Esophagus squamous epithelium (tissue), 5 donors: ENCODE results near the gene XPO1. TPM values are rescaled to one million over a fixed set of nuclear protein-coding genes. Genes with fewer than 3 reads are reported as not detected.

Experiments
- DNase-seq: peaks from one replicate; lab custom pipeline; 2025; lab: John Stamatoyannopoulos, UW
- H3K27ac ChIP-seq, 4 donors: fragments of 200-600 bp; sonication (generic); one replicate each; pipeline ENCODE4 v1.5.1; 2016 to 2019; ENCODE audit warnings: mild to moderate bottlenecking in 1 of 4
- H3K27me3 ChIP-seq, 4 donors: fragments of 200-600 bp; sonication (generic); 1 replicate in 3 of 4; 2 replicates in 1 of 4; pipeline versions ENCODE4 v1.5.1 to v1.6.0; 2017 to 2021; ENCODE audit warnings: antibody characterized with exemption in 1 of 4
- H3K36me3 ChIP-seq, 3 donors: fragments of 200-600 bp; sonication (generic); one replicate each; pipeline ENCODE4 v1.5.1; 2016 to 2019
- H3K4me1 ChIP-seq, 3 donors: fragments of 200-600 bp; sonication (generic); one replicate each; pipeline ENCODE4 v1.5.1; 2017 to 2019
- H3K4me3 ChIP-seq, 4 donors: fragments of 200-600 bp; sonication (generic); 1 replicate in 3 of 4; 2 replicates in 1 of 4; pipeline ENCODE4 v1.5.1; 2016 to 2019; ENCODE audit warnings: mild to moderate bottlenecking in 2 of 4, moderate library complexity in 1 of 4
- H3K9me3 ChIP-seq, 3 donors: fragments of 200-600 bp; sonication (generic); one replicate each; pipeline ENCODE4 v1.5.1; 2016 to 2019
- POLR2A ChIP-seq, 4 donors: fragments of 450-650 bp; IDR thresholded peaks; one replicate each; pipeline ENCODE4 v1.6.1; 2017; ENCODE audit warnings: antibody characterized with exemption in 4 of 4, mild to moderate bottlenecking in 4 of 4, moderate library complexity in 3 of 4
- WGBS, 2 donors: methylation state at CpG; one replicate each; pipeline ENCODE4 v1.1.5; 2018; 5-methylcytosine and 5-hydroxymethylcytosine counted together
- intact Hi-C: fragments of 100-400 bp; cut with DNase I; formaldehyde crosslinking; loops from one replicate; pipeline ENCODE4 v1.15.0; 2022
- total RNA-seq, 4 donors: library from RNA; depleted of rRNA; stranded (reverse); fragments of >200 nt; gene quantifications; one replicate each; pipeline ENCODE4 v1.1.0, GENCODE V29; 2016
- TF ChIP-seq, protein P1 (sequence below), 6 experiments: fragments of 450-650 bp in 4 of 6; fragments of 200-600 bp in 2 of 6; sonication (generic) in 2 of 6; IDR thresholded peaks; one replicate each; pipeline ENCODE4 v1.5.1; 2016 to 2019; ENCODE audit warnings: antibody characterized with exemption in 6 of 6, mild to moderate bottlenecking in 4 of 6, moderate library complexity in 4 of 6
- donor health status: DM: yes; HTN: yes; CAD: no.

XPO1 gene
- total RNA-seq, 4 donors from 2014 or later, result 46.5 to 138 (median 104) TPM

GRCh38 chr2:61536572-61537276 is 1.4 kb downstream of the XPO1 start:
- H3K9me3 ChIP-seq, result no peaks in the 10 kb centered on the region
- peak overlapping the region; percentile 67 to 91 (median 87) for H3K4me3 ChIP-seq
- no peaks in the 10 kb centered on the region for H3K27me3 ChIP-seq
- H3K36me3 ChIP-seq, result peaks cover 0 to 13% (median 0%) of the 10 kb centered on the region in 3 donors
- H3K4me1 ChIP-seq, result peaks cover 7 to 54% (median 26%) of the 10 kb centered on the region in 3 donors
- peak in 2 of 4 donors; percentile 65 to 76 for TF ChIP-seq POLR2A (IDR thresholded peaks at IDR 0.05)
- TF ChIP-seq, protein P1, sequence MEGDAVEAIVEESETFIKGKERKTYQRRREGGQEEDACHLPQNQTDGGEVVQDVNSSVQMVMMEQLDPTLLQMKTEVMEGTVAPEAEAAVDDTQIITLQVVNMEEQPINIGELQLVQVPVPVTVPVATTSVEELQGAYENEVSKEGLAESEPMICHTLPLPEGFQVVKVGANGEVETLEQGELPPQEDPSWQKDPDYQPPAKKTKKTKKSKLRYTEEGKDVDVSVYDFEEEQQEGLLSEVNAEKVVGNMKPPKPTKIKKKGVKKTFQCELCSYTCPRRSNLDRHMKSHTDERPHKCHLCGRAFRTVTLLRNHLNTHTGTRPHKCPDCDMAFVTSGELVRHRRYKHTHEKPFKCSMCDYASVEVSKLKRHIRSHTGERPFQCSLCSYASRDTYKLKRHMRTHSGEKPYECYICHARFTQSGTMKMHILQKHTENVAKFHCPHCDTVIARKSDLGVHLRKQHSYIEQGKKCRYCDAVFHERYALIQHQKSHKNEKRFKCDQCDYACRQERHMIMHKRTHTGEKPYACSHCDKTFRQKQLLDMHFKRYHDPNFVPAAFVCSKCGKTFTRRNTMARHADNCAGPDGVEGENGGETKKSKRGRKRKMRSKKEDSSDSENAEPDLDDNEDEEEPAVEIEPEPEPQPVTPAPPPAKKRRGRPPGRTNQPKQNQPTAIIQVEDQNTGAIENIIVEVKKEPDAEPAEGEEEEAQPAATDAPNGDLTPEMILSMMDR (IDR thresholded peaks at IDR 0.05), result no peak
- peak overlapping the region; percentile 92 to 100 (median 97) for H3K27ac ChIP-seq
- intact Hi-C loops, result loop anchor here (5.0 kb wide), 2 partner anchors 64 to 226 kb away; partner anchors contain the start of gene USP34
- DNase-seq, result peak; percentile 62
- 0% methylated on average over 18 to 19 of the region's 26 CpGs for WGBS, 2 donors

DNA sequence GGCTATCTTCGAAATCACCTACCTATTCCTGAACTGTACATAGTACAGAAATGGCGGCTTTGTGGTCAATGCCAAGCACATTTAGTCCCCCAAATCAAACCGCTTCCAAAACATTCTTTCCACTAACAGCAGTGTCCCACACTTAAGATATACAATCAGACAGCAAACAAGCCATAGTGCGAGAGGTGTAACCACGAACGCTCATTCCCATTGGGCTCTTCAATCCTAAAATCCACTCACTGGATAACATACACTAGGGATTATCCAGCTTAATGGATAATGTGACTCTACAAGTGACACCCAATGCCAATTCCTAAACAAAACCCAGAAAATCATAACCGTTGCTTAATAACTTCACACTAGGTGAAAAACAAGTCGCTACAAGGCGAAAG is 2.0 kb downstream of the XPO1 start:
- H3K27me3 ChIP-seq, result no peaks in the 10 kb centered on the region
- intact Hi-C loops, result loop anchor here (5.0 kb wide), 2 partner anchors 64 to 226 kb away; partner anchors contain the start of gene USP34
- peak overlapping the region; percentile 67 to 91 (median 87) for H3K4me3 ChIP-seq
- TF ChIP-seq, protein P1 (IDR thresholded peaks at IDR 0.05), result no peak
- TF ChIP-seq POLR2A (IDR thresholded peaks at IDR 0.05), result no peak
- H3K4me1 ChIP-seq, result peaks cover 7 to 59% (median 26%) of the 10 kb centered on the region in 3 donors
- DNase-seq, result no peak
- peaks cover 0 to 16% (median 0%) of the 10 kb centered on the region in 3 donors for H3K36me3 ChIP-seq
- WGBS, 2 donors, result 0% methylated on average over 8 of the region's 9 CpGs
- no peaks in the 10 kb centered on the region for H3K9me3 ChIP-seq
- H3K27ac ChIP-seq, result peak overlapping the region; percentile 92 to 100 (median 97)

- H3K9me3 ChIP-seq, result no peaks in the 10 kb centered on the region
- 6 to 8% methylated on average over 5 of the region's 5 CpGs for WGBS, 2 donors
- H3K4me1 ChIP-seq, result peaks cover 7 to 67% (median 26%) of the 10 kb centered on the region in 3 donors
- no peak for DNase-seq
- peak overlapping the region; percentile 67 to 91 (median 87) for H3K4me3 ChIP-seq
- H3K36me3 ChIP-seq, result peaks cover 0 to 16% (median 0%) of the 10 kb centered on the region in 3 donors
- intact Hi-C loops, result loop anchor here (5.0 kb wide), 2 partner anchors 63 to 227 kb away; partner anchors contain the start of gene USP34
- TF ChIP-seq POLR2A (IDR thresholded peaks at IDR 0.05), result no peak
- TF ChIP-seq, protein P1 (IDR thresholded peaks at IDR 0.05), result no peak
- H3K27me3 ChIP-seq, result no peaks in the 10 kb centered on the region
- H3K27ac ChIP-seq, result peak overlapping the region; percentile 92 to 100 (median 97)
These were observed 2.7 kb downstream of the XPO1 start for GRCh38 chr2:61535449-61535848.

- DNase-seq, result no peak
- no peaks in the 10 kb centered on the region for H3K9me3 ChIP-seq
- TF ChIP-seq POLR2A (IDR thresholded peaks at IDR 0.05), result no peak
- TF ChIP-seq, protein P1 (IDR thresholded peaks at IDR 0.05), result no peak
- H3K27me3 ChIP-seq, result no peaks in the 10 kb centered on the region
- intact Hi-C loops, result loop anchor here (5.0 kb wide), 2 partner anchors 63 to 227 kb away; partner anchors contain the start of gene USP34
- peak overlapping the region; percentile 3 to 100 (median 78) for H3K27ac ChIP-seq
- H3K4me1 ChIP-seq, result peaks cover 7 to 72% (median 27%) of the 10 kb centered on the region in 3 donors
- H3K4me3 ChIP-seq, result peak overlapping the region; percentile 7 to 91 (median 87)
- peaks cover 0 to 16% (median 0%) of the 10 kb centered on the region in 3 donors for H3K36me3 ChIP-seq
- WGBS, 2 donors, result 4 to 11% methylated on average over 2 of the region's 2 CpGs
These were observed 3.2 kb downstream of the XPO1 start for GRCh38 chr2:61534926-61535325.

- no peak for DNase-seq
- Histone ChIP-seq H3K4me3 (no peak overlapping the region), H3K4me1 (peaks cover 7 to 75% (median 22%) of the 10 kb centered on the region in 3 donors), H3K9me3 (no peaks in the 10 kb centered on the region), H3K36me3 (peaks cover 0 to 42% (median 0%) of the 10 kb centered on the region in 3 donors), H3K27ac (no peak overlapping the region), H3K27me3 (no peaks in the 10 kb centered on the region)
- 67 to 69% methylated on average over 2 of the region's 2 CpGs for WGBS, 2 donors
- intact Hi-C loops, result no loop called here
- no peak for TF ChIP-seq POLR2A (IDR thresholded peaks at IDR 0.05)
- TF ChIP-seq, protein P1 (IDR thresholded peaks at IDR 0.05), result no peak
These were observed 7.4 kb downstream of the XPO1 start for GRCh38 chr2:61530749-61531148.
